Neural cell (in vitro differentiated cells): Measurements from ENCODE around the gene BCL3. TPM values are rescaled to one million over a fixed set of nuclear protein-coding genes. Genes with fewer than 3 reads are reported as not detected.

ENCODE experiments used
- H2AFZ ChIP-seq: fragments of 200-600, 300-800 bp; sonication (generic), shearing (Covaris generic); 2 replicates; pipeline ENCODE4 v1.6.0; 2014; ENCODE audit warnings: low read depth, mild to moderate bottlenecking, antibody characterized with exemption, low read length, moderate library complexity
- H3F3A ChIP-seq: fragments of 200-600 bp; shearing (Covaris generic); 2 replicates; pipeline ENCODE4 v1.6.1; 2016; ENCODE audit warnings: mild to moderate bottlenecking, moderate library complexity, mixed read lengths, antibody characterized with exemption, low read length; ENCODE audit not compliant: insufficient read depth, poor library complexity, severe bottlenecking
- H3K27ac ChIP-seq: fragments of 200-600, 300-800 bp; sonication (generic), shearing (Covaris generic); 2 replicates; pipeline ENCODE4 v1.5.1; 2014; ENCODE audit warnings: mild to moderate bottlenecking, low read length, moderate library complexity
- H3K27me3 ChIP-seq: fragments of 300-800, 200-600 bp; sonication (generic), shearing (Covaris generic); 2 replicates; pipeline ENCODE4 v1.6.0; 2014; ENCODE audit warnings: mild to moderate bottlenecking, low read depth, low read length, moderate library complexity; ENCODE audit not compliant: insufficient read depth
- H3K36me3 ChIP-seq: fragments of 300-800, 200-600 bp; sonication (generic), shearing (Covaris generic); 2 replicates; pipeline ENCODE4 v1.5.1; 2014; ENCODE audit warnings: mild to moderate bottlenecking, antibody characterized with exemption, low read length, moderate library complexity; ENCODE audit not compliant: insufficient read depth
- H3K4me2 ChIP-seq: fragments of 300-800, 200-600 bp; sonication (generic), shearing (Covaris generic); 2 replicates; pipeline ENCODE4 v1.6.0; 2014; ENCODE audit warnings: mild to moderate bottlenecking, low read length
- H3K4me3 ChIP-seq: fragments of 300-800, 200-600 bp; sonication (generic), shearing (Covaris generic); 2 replicates; pipeline ENCODE4 v1.5.1; 2014; ENCODE audit warnings: mild to moderate bottlenecking, low read length, moderate library complexity
- H3K79me2 ChIP-seq: fragments of 200-600 bp; shearing (Covaris generic); replicated peaks from 2 replicates; pipeline ENCODE4 v1.6.0; 2014; ENCODE audit warnings: mild to moderate bottlenecking, low read length, moderate library complexity; ENCODE audit not compliant: insufficient read depth
- H3K9ac ChIP-seq: fragments of 300-800, 200-600 bp; sonication (generic), shearing (Covaris generic); 2 replicates; pipeline ENCODE4 v1.6.1; 2016; ENCODE audit warnings: mild to moderate bottlenecking, low read length, mixed read lengths
- H3K9me2 ChIP-seq: fragments of 200-600 bp; shearing (Covaris generic); 2 replicates; pipeline ENCODE4 v1.6.1; 2016; ENCODE audit warnings: mild to moderate bottlenecking, low read length, mixed read lengths; ENCODE audit not compliant: insufficient read depth
- H3K9me3 ChIP-seq: fragments of 200-600, 300-800 bp; sonication (generic), shearing (Covaris generic); 2 replicates; pipeline ENCODE4 v1.6.1; 2016; ENCODE audit warnings: mild to moderate bottlenecking, mixed run types, low read length, moderate library complexity, mixed read lengths
- H4K20me1 ChIP-seq: fragments of 200-600 bp; shearing (Covaris generic); 2 replicates; pipeline ENCODE4 v1.6.1; 2016; ENCODE audit warnings: mild to moderate bottlenecking, mixed run types; ENCODE audit not compliant: insufficient read depth
- CTCF ChIP-seq: fragments of 450-650 bp; IDR thresholded peaks from 2 replicates; pipeline ENCODE4 v1.5.1; 2014; ENCODE audit warnings: antibody characterized with exemption, mild to moderate bottlenecking, moderate library complexity; ENCODE audit not compliant: poor library complexity, severe bottlenecking
- EP300 ChIP-seq: fragments of 450-650 bp; conservative IDR thresholded peaks from 2 replicates; pipeline ENCODE4 v1.6.1; 2014; ENCODE audit warnings: antibody characterized with exemption, mild to moderate bottlenecking, moderate library complexity; ENCODE audit not compliant: poor library complexity, severe bottlenecking
- EZH2 ChIP-seq: fragments of 200-600, 300-800 bp; shearing (Covaris generic), sonication (generic); IDR thresholded peaks from 2 replicates; pipeline ENCODE4 v1.6.1; 2014; ENCODE audit warnings: antibody characterized with exemption, low read length, borderline replicate concordance, mild to moderate bottlenecking; ENCODE audit not compliant: insufficient read depth, poor library complexity, severe bottlenecking
- MXI1 ChIP-seq: fragments of 450-650 bp; conservative IDR thresholded peaks from 2 replicates; pipeline ENCODE4 v1.6.1; 2014; ENCODE audit warnings: antibody characterized with exemption, mild to moderate bottlenecking; ENCODE audit not compliant: poor library complexity, severe bottlenecking
- POLR2AphosphoS5 ChIP-seq: IDR thresholded peaks from 2 replicates; pipeline ENCODE4 v1.6.1; 2012
- RAD21 ChIP-seq: fragments of 450-650 bp; conservative IDR thresholded peaks from 2 replicates; pipeline ENCODE4 v1.6.1; 2014; ENCODE audit warnings: antibody characterized with exemption, mild to moderate bottlenecking, moderate library complexity
- REST ChIP-seq: IDR thresholded peaks from 2 replicates; pipeline ENCODE4 v1.6.1; 2012; ENCODE audit warnings: borderline replicate concordance
- SMC3 ChIP-seq: fragments of 450-650 bp; conservative IDR thresholded peaks from 2 replicates; pipeline ENCODE4 v1.6.1; 2014; ENCODE audit warnings: antibody characterized with exemption, mild to moderate bottlenecking, moderate library complexity; ENCODE audit not compliant: poor library complexity
- TAF1 ChIP-seq: IDR thresholded peaks from 2 replicates; pipeline ENCODE4 v1.6.1; 2012; ENCODE audit warnings: low read depth
- polyA plus RNA-seq: library from polyadenylated mRNA; depleted of rRNA; stranded (reverse); fragments of >200 nt; gene quantifications from 2 replicates; pipeline ENCODE4 v1.2.3, GENCODE V29; 2014

Gene BCL3
- polyA plus RNA-seq, 1 donor from 2014 or later: 0.48 TPM

DNA sequence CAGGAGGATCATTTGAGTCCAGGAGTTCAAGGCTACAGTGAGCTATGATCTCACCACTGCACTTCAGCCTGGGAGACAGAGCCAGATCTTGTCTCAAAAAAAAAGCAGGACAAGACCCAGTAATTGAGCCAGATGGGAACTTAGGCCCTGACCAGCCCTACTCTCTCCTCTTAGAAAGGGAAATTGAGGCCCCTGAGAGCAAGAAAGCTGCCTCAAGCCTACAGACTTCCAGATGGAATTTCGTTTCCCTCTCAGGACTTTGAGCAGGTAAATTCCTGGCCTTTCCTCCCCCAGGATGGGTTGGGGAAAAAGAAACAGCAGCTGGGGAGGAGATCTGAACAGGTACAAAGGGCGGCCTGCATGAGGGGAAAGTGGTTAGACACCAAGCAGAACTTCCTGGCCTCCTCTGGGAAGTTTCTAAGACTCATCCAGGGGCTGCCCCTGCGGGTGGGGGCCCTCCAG is 3.6 kb upstream of the BCL3 start:
- H3K9ac ChIP-seq: no peak overlapping the region

GRCh38 chr19:44745341-44745831 is 3.1 kb upstream of the BCL3 start:
- no peaks in the 10 kb centered on the region for H3K9me3 ChIP-seq
- no peak overlapping the region for H3K9ac ChIP-seq
- no peaks in the 10 kb centered on the region for H3K9me2 ChIP-seq
- no peaks in the 10 kb centered on the region for H3K36me3 ChIP-seq
- peaks cover 51% of the 10 kb centered on the region for H3K27me3 ChIP-seq
- no peaks in the 10 kb centered on the region for H3F3A ChIP-seq
- H3K4me2 ChIP-seq: no peak overlapping the region
- no peaks in the 10 kb centered on the region for H4K20me1 ChIP-seq
- no peak overlapping the region for H3K27ac ChIP-seq
- H3K4me3 ChIP-seq: no peak overlapping the region
- no peaks in the 10 kb centered on the region for H3K79me2 ChIP-seq
- no peak overlapping the region for H2AFZ ChIP-seq
- no peak for TF ChIP-seq SMC3
- TF ChIP-seq REST: no peak
- TF ChIP-seq RAD21: no peak
- TF ChIP-seq EP300: no peak
- TF ChIP-seq EZH2: no peak
- TF ChIP-seq POLR2AphosphoS5: no peak

More for the DNA sequence above, 3.6 kb upstream of the BCL3 start:
- TF ChIP-seq MXI1 (no peak), EP300 (no peak), POLR2AphosphoS5 (no peak), TAF1 (no peak), EZH2 (no peak), RAD21 (no peak), SMC3 (no peak), CTCF (no peak), REST (no peak)
- no peaks in the 10 kb centered on the region for H3F3A ChIP-seq
- no peak overlapping the region for H2AFZ ChIP-seq
- H3K27ac ChIP-seq: no peak overlapping the region
- no peaks in the 10 kb centered on the region for H3K36me3 ChIP-seq
- H3K79me2 ChIP-seq: no peaks in the 10 kb centered on the region
- no peak overlapping the region for H3K4me3 ChIP-seq
- H3K9me3 ChIP-seq: no peaks in the 10 kb centered on the region
- no peaks in the 10 kb centered on the region for H3K9me2 ChIP-seq
- H3K27me3 ChIP-seq: peaks cover 46% of the 10 kb centered on the region
- H3K4me2 ChIP-seq: no peak overlapping the region
- H4K20me1 ChIP-seq: no peaks in the 10 kb centered on the region
